ENCODE data around the gene RMI2.
A peak's percentile ranks its signal among the peaks of the same experiment; 100 is the strongest.
"Not testable (repeated sequence)": the region's sequence is repeated elsewhere in the genome, so short reads cannot be mapped to it uniquely, and the experiment has no call there.

The RMI2 gene

GRCh38 chr16:11345040-11345862 is at the start of gene RMI2:
Gene RMI2 (plus strand): TSS chr16:11345459. CDS start chr16:11345472, 13 bp downstream.
- Mint-ChIP-seq H3K36me3 (no peaks in the 10 kb centered on the region), H3K9me3 (ENCODE audit: low read depth) (no peaks in the 10 kb centered on the region), H3K27ac (peak within 1 kb of the TSS; percentile 77), H3K27me3 (no peaks in the 10 kb centered on the region), H3K4me3 (peak within 1 kb of the TSS; percentile 90), H3K4me1 (ENCODE audit: low read depth) (peaks cover 27% of the 10 kb centered on the region)

DNA sequence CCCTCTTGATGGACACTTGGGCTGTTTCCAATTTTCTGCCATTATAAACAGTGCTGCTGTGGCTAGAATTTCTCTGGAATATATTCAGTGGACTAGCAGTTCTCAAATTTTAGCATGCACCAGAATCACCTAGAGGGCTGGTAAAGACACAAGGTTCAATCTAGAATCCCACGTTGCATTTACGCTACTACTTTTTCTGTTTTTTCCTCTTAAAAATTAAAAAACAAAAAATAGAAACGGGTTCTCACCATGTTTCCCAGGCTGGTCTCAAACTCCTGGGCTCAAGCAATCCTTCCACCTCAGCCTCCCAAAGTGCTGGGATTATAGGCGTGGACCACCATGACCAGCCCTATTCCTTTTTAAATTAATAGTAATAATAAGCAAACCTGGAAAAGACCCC is 49.6 kb upstream of the RMI2 start:
- H3K27ac Mint-ChIP-seq = no peak overlapping the region
- H3K36me3 Mint-ChIP-seq = no peaks in the 10 kb centered on the region
- no peaks in the 10 kb centered on the region for H3K27me3 Mint-ChIP-seq
- H3K9me3 Mint-ChIP-seq (ENCODE audit: low read depth) = no peaks in the 10 kb centered on the region
- no peak overlapping the region for H3K4me3 Mint-ChIP-seq
- peaks cover 39% of the 10 kb centered on the region for H3K4me1 Mint-ChIP-seq (ENCODE audit: low read depth)

- no peaks in the 10 kb centered on the region for H3K27me3 Mint-ChIP-seq
- H3K4me3 Mint-ChIP-seq = no peak overlapping the region
- H3K9me3 Mint-ChIP-seq (ENCODE audit: low read depth) = no peaks in the 10 kb centered on the region
- H3K36me3 Mint-ChIP-seq = no peaks in the 10 kb centered on the region
- H3K27ac Mint-ChIP-seq = peak overlapping the region; percentile 74
- peaks cover 39% of the 10 kb centered on the region for H3K4me1 Mint-ChIP-seq (ENCODE audit: low read depth)
Measured at GRCh38 chr16:11296351-11296705, 48.9 kb upstream of the RMI2 start.

- Mint-ChIP-seq H3K36me3 (no peaks in the 10 kb centered on the region), H3K4me3 (peak overlapping the region; percentile 72), H3K27ac (peak overlapping the region; percentile 74), H3K4me1 (ENCODE audit: low read depth) (peaks cover 39% of the 10 kb centered on the region), H3K9me3 (ENCODE audit: low read depth) (no peaks in the 10 kb centered on the region), H3K27me3 (no peaks in the 10 kb centered on the region)
Measured at GRCh38 chr16:11296706-11297491, 48.4 kb upstream of the RMI2 start.

DNA sequence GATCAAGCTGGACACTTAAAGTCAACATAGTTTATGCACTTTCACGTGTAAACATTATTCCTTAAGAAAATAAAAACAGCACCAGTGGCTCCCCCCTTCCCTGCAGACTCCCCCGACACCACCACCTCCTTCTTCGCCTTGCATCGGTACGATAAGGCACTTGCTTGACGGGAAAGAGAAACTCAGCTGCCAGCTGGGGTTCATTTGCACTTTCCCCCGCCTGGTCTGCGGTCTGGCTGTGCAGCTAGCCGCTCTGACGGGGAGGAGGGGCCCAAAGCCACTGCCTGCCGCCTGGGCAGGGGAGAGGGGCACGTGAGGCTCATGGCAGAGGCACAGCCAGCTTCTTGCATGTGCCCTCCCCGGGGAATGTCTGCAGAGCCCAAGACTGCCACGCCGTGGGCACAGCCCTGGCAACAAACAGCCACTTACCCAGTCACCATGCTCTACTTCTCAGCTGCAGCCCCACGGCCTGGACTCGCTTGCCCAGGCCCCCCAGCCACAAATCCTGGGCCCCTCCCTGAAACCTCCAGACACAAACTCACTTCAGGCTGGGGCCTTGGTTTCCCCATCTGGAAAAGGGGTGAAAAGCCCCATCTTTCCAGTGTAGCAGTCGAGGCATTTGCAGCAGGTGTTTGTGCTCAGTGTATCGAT is 47.6 kb upstream of the RMI2 start:
- Mint-ChIP-seq H3K9me3 (ENCODE audit: low read depth) (no peaks in the 10 kb centered on the region), H3K27ac (peak overlapping the region; percentile 74), H3K4me3 (peak overlapping the region; percentile 72), H3K4me1 (ENCODE audit: low read depth) (peaks cover 39% of the 10 kb centered on the region), H3K36me3 (no peaks in the 10 kb centered on the region), H3K27me3 (no peaks in the 10 kb centered on the region)

- Mint-ChIP-seq H3K4me1 (ENCODE audit: low read depth) (peaks cover 34% of the 10 kb centered on the region), H3K27ac (peak overlapping the region; percentile 68), H3K4me3 (peak overlapping the region; percentile 72), H3K9me3 (ENCODE audit: low read depth) (no peaks in the 10 kb centered on the region), H3K36me3 (no peaks in the 10 kb centered on the region), H3K27me3 (no peaks in the 10 kb centered on the region)
Measured at GRCh38 chr16:11298143-11298900, 46.9 kb upstream of the RMI2 start.

GRCh38 chr16:11298950-11299547 is 46.2 kb upstream of the RMI2 start:
- peak overlapping the region; percentile 66 for H3K4me3 Mint-ChIP-seq
- peak overlapping the region; percentile 78 for H3K27ac Mint-ChIP-seq
- not testable (repeated sequence) for H3K36me3 Mint-ChIP-seq

GRCh38 chr16:11299865-11300559 is 45.2 kb upstream of the RMI2 start:
- H3K27ac Mint-ChIP-seq = no peak overlapping the region
- H3K4me3 Mint-ChIP-seq = no peak overlapping the region

More at GRCh38 chr16:11298950-11299547, 46.2 kb upstream of the RMI2 start:
- H3K4me1 Mint-ChIP-seq (ENCODE audit: low read depth) = peaks cover 32% of the 10 kb centered on the region
- not testable (repeated sequence) for H3K27me3 Mint-ChIP-seq; H3K9me3 Mint-ChIP-seq (ENCODE audit: low read depth)

GRCh38 chr16:11300560-11300892 is 44.7 kb upstream of the RMI2 start:
- H3K27me3 Mint-ChIP-seq = no peaks in the 10 kb centered on the region
- no peaks in the 10 kb centered on the region for H3K9me3 Mint-ChIP-seq (ENCODE audit: low read depth)
- peaks cover 28% of the 10 kb centered on the region for H3K4me1 Mint-ChIP-seq (ENCODE audit: low read depth)
- no peak overlapping the region for H3K4me3 Mint-ChIP-seq
- no peaks in the 10 kb centered on the region for H3K36me3 Mint-ChIP-seq
- no peak overlapping the region for H3K27ac Mint-ChIP-seq

More at GRCh38 chr16:11299865-11300559, 45.2 kb upstream of the RMI2 start:
- no peaks in the 10 kb centered on the region for H3K9me3 Mint-ChIP-seq (ENCODE audit: low read depth)
- H3K27me3 Mint-ChIP-seq = no peaks in the 10 kb centered on the region
- no peaks in the 10 kb centered on the region for H3K36me3 Mint-ChIP-seq
- H3K4me1 Mint-ChIP-seq (ENCODE audit: low read depth) = peaks cover 28% of the 10 kb centered on the region

- H3K4me3 Mint-ChIP-seq = no peak overlapping the region
- H3K4me1 Mint-ChIP-seq (ENCODE audit: low read depth) = peaks cover 20% of the 10 kb centered on the region
- H3K27me3 Mint-ChIP-seq = no peaks in the 10 kb centered on the region
- H3K36me3 Mint-ChIP-seq = no peaks in the 10 kb centered on the region
- no peaks in the 10 kb centered on the region for H3K9me3 Mint-ChIP-seq (ENCODE audit: low read depth)
- H3K27ac Mint-ChIP-seq = no peak overlapping the region
Measured at GRCh38 chr16:11301645-11302501, 43.4 kb upstream of the RMI2 start.

- no peak overlapping the region for H3K27ac Mint-ChIP-seq
- no peaks in the 10 kb centered on the region for H3K27me3 Mint-ChIP-seq
- peaks cover 13% of the 10 kb centered on the region for H3K4me1 Mint-ChIP-seq (ENCODE audit: low read depth)
- H3K36me3 Mint-ChIP-seq = no peaks in the 10 kb centered on the region
- H3K9me3 Mint-ChIP-seq (ENCODE audit: low read depth) = no peaks in the 10 kb centered on the region
- H3K4me3 Mint-ChIP-seq = no peak overlapping the region
Measured at GRCh38 chr16:11302977-11303376, 42.3 kb upstream of the RMI2 start.

- Mint-ChIP-seq H3K9me3 (ENCODE audit: low read depth) (no peaks in the 10 kb centered on the region), H3K4me3 (no peak overlapping the region), H3K36me3 (no peaks in the 10 kb centered on the region), H3K4me1 (ENCODE audit: low read depth) (peaks cover 11% of the 10 kb centered on the region), H3K27ac (no peak overlapping the region), H3K27me3 (no peaks in the 10 kb centered on the region)
Measured at GRCh38 chr16:11303405-11304138, 41.7 kb upstream of the RMI2 start.

DNA sequence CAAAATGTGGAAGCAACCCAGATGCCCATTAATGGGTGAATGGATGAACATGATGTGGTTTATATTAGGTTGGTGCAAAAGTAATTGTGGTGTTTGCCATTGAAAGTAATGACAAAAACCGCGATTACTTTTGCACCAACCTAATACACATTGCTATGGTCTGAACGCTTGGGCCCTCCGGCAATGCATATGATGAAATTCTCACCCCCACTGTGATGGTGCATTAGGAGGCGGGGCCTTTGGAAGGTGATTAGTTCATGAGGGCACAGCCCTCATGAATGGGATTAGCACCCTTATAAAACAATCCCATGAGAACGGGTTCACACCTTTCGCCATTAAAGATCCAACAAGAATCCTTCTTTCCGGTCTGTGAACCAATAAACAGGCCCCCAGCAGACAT is 38.9 kb upstream of the RMI2 start:
- H3K4me1 Mint-ChIP-seq (ENCODE audit: low read depth) = peaks cover 24% of the 10 kb centered on the region
- no peaks in the 10 kb centered on the region for H3K9me3 Mint-ChIP-seq (ENCODE audit: low read depth)
- H3K27ac Mint-ChIP-seq = no peak overlapping the region
- no peaks in the 10 kb centered on the region for H3K27me3 Mint-ChIP-seq
- H3K4me3 Mint-ChIP-seq = no peak overlapping the region
- H3K36me3 Mint-ChIP-seq = no peaks in the 10 kb centered on the region
